ENCODE measurements around the gene CARD9. TPM values are rescaled to one million over a fixed set of nuclear protein-coding genes. Genes with fewer than 3 reads are reported as not detected.

The CARD9 gene
- total RNA-seq, 1 experiment from 2014 or later = not detected

DNA sequence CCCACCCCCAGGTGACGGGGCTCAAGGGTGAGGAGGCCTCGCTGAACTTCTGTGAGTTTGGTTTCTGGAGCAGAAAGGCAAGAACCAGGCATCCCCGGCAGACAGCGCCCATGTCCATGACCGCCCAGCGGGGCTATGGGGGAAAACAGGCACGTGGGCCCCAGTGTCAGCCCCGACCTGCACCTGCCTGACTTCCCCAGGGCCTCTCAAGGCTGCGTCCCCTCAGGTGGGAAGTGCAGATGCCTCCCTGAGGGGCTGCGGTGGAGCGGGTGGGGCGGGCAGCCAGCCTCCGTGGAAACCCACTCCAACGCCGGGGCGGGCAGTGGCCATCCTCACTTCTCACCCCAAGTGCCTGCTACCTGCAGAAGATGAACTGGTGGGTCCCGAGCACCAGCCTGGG is 6.9 kb upstream of the CARD9 start:
- no peak for DNase-seq (ENCODE audit: low read depth)

DNA sequence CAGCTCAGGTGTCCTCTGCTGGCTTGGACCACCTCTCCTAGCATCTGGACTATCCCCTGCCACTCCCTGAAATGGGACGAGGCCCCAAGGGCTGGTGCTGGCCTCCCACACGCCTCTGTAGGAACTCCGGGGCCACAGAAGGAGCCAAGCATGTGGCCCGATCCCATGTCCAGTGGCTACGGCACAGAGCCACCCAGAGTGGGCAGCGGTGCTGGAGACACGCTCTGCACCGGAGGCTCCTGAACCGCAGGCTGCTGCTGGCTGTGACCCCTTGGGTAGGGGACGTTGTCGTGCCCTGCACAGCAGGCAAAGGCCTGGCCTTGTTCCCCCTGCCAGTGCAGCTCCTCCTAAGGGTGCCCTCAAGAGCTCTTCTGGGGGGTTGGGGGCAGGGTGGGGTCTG is 6.4 kb upstream of the CARD9 start:
- no peak for DNase-seq (ENCODE audit: low read depth)

DNA sequence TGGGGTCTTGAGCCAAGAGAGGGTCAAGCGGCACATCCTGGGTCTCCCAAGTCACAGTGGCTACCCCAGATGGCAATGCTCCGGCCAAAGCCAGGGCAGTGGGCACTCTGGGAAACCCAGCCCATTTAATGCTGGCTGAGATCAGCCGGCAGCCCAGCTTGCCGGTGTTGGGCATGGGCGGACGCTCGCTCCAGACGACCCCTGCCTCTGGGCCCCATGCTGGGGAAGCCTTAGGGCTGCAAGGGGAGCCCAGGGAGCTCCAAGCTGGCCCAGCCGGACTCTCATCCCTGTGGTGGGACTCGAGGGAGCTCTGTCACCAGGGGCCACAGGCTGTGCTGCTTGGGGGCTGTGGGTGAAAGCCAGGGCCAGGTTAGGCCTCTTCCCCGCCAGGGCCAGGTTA is 5.9 kb upstream of the CARD9 start:
- no peak for DNase-seq (ENCODE audit: low read depth)

DNA sequence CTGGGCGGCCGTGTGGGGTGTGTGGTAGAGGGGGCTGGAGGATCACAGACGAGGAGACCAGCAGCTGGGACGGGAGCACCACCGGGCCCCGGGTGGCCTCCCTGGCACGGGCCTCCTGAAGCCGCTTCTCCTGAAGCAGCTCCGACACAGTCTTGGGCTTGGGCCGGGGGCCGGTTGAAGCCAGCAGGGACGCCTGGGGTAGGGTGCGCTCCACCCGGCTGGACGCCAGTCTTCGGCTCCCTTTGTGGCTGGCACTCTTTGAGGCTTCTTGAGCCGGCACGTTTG is 5.5 kb upstream of the CARD9 start:
- DNase-seq (ENCODE audit: low read depth) = no peak

DNA sequence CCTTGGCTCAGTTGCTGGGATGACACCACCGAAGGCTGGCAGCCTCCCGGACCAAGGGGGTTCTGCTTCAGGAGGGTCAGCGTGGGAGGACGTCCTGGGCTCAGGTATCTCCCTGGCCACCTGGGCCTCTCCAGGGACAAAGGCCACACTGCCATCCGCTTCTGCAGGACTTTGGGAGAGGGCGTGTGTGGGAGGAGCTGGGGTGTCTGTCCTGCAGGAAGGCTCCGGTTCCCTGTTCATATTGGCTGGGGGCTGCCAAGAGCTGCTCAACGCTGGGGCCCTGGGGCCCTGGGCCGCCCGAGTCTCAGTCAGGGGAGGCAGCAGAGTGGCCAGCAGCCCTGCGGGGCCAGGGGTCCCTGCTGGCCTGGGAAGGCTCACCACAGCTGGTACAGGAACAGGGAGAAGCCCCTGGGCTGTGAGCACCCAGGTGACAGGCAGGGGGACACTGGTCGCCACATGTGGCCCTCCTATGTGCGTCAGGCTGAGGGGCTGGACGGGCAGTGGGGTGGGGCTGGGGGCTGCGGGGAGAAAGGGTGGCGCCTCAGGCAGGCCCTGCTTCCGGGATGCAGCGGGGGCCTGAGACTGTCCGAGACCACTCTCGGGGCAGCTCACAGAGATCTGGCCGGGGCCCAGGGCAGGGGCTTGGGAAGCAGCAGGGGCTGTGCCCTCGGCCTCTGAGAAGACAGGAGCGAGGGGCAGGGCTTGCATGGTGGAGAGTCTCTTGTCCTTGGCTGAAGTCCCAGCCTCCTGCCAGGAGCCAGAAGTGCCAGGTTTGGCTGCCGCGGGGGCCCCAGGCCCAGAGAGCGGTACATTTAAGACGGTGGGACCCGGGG is 4.9 kb upstream of the CARD9 start:
- no peak for DNase-seq (ENCODE audit: low read depth)

DNA sequence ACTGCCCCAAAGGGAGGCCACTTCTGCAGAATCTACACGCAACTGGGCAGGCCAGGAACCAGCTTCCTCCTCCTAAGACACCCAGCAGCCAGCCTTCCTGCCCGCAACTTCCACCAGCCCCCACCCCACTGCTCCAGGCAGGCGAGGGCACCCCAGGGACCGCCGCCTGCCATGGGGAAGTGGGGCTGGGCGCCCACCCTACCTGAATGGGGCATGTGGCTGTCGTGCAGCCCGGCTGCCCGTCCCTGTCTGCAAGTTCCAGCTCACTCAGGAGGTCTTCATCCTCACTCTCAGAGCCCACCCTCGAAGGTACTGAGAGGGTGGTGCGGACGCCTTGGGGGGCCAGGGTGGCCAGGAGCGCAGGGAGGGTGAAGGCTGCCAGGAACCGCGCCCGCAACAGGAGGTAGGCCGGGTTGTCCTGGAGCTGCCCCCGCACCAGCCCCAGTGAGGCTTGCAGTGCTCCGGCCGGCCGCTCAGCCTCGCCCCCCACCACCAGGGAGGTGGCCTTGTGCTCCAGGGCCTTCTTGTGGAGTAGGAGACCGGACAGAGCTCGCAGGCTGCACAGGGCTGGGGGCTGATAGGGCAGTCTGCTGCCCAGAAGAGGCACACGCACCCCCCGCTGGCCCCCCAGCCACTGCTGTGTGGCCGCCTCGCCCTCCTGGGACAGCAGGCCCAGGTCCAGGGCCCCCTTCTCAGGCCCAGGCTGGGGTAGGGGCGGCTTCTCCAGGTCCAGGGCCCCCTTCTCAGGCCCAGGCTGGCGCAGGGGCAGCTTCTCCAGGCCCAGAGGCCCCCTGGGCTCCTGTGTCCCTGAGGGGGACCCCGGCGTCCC is 4.1 kb upstream of the CARD9 start:
- DNase-seq (ENCODE audit: low read depth) = no peak

GRCh38 chr9:136376457-136376856 is 3.0 kb upstream of the CARD9 start:
- no peak for DNase-seq (ENCODE audit: low read depth)

GRCh38 chr9:136375096-136375495 is 1.6 kb upstream of the CARD9 start:
- no peak for DNase-seq (ENCODE audit: low read depth)

DNA sequence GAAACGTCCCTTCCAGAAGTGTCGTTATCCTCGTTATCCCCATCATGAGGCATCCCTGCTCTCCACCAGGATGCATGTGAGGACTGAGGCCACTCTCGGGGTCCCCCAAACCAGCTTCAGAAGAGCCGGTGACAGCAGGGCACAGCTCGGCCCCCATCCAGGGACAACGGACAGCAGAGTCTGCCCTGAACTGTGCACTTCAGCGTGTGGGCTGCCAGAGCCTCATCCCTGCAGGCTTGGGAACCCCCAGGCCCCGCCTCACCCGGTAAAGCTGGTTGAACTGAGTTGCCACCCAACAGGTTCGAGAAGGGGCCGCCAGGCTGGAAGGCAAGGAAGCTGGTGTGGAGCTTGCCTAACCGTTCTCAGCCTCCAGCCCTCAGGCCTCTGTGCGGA is 710 bp upstream of the CARD9 start:
- DNase-seq (ENCODE audit: low read depth) = no peak

DNA sequence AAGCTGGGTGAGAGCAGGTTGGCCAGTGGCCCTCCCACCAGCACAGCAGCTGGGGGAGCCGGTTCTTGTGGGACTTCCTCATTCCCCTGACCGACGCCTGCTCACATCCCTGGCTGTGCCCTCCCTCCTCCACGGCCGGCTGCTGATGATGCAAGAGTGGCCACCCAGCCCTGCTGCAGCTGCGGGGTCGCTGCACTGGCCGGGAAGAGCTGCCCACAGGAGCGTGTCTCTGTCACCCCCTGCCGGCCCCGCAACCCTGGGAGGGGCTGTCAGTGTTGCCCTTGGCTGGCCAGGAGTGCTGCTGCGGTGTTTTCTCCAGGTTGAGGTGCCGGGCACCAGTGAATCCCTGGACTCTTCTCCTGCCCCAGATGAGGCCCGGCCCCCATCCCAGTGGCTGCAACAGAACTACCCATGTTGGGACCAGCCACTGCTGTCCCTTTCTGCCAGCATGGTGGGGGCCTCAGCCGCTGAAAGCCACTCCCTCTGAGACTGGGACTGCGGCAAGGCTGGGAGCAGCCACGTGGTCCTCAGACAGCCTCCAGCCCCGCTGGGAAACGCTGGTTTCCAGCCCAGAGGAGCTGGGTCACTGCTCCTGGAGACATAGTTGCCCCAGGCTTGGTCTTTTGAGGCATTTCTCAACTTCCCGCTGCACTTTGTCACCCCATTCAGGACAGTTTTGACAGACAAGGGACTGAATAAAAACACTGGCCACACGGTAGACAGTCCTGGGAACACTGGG is 739 bp downstream of the CARD9 start:
- DNase-seq (ENCODE audit: low read depth) = peak; percentile 73

DNA sequence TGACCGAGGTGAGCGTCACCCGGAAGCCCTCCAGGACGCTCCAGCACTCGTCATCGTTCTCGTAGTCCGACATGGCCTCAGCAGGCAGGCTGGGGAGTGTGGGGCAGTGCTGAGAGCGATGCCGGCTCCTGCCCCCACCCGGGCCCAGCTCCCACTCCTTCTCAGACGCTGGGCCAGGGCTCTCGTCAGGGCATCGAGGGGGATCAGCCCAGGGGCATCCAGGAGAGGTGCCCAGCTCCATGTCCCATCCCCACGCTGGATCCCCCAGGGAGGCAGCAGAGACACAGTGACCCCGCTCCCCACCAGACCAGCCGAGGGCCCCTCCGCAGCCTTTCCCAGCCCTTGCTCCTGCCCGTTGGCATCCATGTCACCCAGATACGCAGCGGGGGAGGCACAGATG is 1.5 kb downstream of the CARD9 start:
- no peak for DNase-seq (ENCODE audit: low read depth)

DNA sequence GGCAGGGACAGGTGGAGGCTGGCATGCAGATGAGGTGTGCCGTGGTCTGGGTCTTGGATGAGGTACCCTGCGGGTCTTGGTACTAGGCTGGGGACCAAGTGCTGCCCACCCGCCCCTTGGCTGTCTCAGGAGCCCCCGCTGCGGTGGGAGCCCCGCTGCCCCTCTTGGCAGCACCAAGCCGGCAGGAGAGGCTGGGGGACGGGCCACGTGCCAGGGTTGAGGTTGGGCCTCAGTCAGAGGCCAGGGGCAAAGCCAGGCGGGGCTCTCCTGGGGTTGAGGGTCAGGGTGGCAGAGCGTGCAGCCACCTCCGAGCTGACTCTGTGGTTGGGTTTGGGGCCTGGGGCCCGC is 2.0 kb downstream of the CARD9 start:
- no peak for DNase-seq (ENCODE audit: low read depth)

- DNase-seq (ENCODE audit: low read depth) = no peak
Observed at GRCh38 chr9:136370687-136371532, 2.6 kb downstream of the CARD9 start.

DNA sequence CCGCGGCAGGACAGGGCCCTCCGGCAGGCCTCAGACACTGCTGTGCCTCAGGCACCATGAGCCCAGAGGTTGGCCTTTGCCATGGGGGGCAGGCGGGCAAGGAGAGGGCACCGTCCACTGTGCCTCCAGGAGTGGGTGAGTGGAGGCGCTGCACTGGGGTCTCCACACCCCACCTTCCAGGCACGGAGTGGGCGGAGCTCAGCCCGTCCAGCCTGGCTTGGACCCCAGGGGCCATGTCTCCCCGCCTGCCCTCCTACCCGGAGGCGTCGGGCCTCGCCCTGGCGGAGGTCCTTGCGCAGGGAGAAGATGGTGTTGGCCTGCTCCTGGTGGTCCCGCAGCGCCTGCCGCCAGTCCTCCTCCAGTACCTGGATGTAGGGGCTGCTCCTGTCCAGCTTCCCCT is 3.4 kb downstream of the CARD9 start:
- DNase-seq (ENCODE audit: low read depth) = no peak

DNA sequence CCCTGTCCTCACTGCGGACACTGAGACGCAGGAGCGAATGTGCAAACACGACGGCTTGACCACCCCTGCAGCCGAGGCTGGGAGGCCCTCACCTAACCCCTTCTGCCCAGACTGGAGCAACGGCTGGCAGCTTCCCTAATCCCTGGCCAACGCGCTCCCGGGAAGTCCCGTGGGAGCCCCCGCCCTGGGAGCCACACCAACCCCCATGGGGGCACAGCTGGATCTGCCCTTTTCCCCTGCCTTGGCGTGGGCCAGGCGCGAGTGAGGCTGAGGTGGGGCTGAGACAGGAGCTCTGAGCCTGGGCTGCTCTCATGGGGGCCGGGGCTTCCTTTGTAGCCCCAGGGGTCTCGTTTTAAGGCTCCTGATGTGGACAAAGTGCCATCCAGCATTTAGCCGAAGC is 5.3 kb downstream of the CARD9 start:
- DNase-seq (ENCODE audit: low read depth) = no peak

DNA sequence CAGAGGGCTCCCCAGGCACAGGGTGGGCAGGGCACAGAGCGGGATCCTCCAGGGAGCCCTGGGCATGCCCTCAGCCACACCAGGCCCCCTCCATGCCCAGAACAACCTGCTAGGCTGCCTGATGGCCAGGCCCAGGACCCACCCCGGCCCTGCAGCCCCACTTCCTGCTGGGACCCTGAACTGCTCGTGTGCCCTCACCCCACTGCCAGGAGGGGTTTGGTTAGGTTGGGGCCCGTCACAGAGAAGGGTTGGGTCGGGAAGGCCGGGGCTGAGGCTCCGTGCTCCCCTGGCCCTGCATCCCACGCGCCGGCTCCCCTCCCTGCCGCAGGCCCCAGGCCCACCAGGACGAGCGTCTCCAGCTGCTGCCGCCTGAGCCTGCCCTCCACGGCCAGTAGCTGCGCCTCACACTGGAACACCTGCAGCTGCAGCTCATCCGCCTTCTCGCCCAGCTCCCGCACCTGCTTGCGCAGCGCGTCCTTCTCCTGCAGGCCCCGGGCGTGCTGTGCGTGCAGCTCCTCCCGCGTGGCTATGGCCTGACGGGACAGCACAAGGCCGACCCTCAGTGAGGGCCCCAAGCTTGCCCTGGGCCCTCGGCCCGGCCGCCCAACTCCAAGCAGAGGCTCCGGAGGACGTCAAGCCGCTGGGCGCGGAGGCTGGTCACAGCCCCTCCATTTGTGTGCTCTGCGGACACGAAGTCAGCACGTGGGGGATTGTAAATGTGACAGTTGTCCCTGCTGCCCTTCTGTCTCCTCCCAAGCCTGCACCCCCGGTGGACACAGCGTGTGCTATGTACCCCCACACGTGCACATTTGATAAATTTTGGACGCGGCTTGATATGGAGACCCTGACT is 5.9 kb downstream of the CARD9 start:
- DNase-seq (ENCODE audit: low read depth) = no peak

DNA sequence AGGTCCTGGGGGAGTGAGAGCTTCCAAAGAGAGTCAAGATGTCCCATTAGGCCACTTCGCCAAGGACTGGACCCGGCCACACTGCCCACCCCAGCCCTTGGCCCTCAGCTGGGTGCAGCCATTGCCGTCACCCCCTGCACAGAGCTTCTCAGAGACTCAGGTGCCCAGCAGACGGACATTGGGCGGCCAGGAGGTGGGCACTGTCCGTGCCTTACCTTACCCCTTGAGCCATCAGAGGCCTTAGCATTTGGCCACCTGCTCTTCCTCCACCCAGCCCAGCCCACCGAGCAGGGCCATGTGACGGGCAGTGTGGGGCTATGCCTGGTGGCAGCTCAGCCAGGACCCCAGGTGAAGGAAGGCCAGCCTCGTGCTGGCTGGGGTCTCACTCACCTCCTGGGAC is 6.6 kb downstream of the CARD9 start:
- DNase-seq (ENCODE audit: low read depth) = no peak

DNA sequence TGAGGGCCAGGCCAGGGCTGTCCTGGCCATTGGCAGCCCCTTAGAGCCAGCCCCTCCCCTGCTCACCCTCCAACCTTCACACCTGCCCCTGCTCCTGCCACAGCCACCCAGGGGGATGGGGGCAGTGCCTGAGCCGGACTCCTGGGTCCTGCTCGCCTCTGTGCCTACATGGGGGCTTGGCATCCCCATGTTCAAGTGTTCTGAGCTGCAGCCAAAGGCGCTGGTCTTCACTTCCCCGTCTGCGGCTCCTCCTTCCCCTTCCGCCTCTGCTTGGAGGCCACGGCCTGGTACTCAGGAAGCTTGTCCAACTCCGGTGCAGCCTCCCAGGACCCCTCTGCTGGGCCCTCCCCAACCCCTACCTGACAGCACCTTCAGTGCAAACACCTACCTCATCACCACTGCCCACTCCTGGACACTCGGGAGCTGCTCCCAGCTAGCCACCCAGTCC is 7.7 kb downstream of the CARD9 start:
- no peak for DNase-seq (ENCODE audit: low read depth)

DNA sequence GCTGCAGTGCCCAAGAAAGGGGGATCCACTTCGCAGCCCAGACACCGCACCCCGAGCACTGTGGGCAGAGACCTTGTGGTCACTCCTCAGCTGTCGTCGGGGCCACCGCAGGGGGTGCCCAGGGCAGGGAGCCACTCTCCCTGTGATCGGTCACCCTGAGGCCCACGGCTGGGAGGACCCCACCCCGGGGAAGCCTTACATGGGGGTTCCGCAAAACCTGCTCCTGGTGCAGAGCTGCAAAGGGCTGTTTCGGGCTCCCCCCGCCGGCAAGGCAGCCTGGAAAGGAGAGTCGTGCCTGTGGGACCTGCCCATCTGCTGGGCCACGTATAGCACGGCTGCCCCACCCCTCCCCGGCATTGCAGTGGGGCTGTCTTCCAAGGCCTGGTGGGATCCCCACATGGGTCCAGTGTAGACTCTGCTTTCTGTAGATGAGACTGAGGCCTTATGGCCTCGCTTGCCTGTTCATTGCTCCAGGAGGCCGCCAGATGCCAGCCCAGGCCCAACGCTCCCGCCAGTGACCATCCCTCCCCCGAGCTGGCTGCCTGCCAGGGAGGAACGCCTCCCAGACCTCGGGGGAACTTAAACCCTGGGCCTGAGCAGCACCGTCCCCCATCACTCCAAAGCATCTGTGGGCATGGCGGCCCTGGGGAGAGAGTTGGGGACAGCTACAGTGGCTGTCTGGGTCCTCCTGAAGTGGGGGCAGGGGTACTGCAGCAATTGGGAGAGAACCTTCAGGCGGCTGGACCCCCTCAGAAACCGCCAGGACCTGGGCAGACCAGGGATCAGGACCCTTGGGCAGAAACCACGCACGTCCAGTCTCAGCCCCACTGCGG is 8.3 kb downstream of the CARD9 start:
- no peak for DNase-seq (ENCODE audit: low read depth)
